Measurements from ENCODE around the gene GPBP1. TPM values are rescaled to one million over a fixed set of nuclear protein-coding genes. Genes with fewer than 3 reads are reported as not detected.
"Not testable (repeated sequence)": the region's sequence is repeated elsewhere in the genome, so short reads cannot be mapped to it uniquely, and the experiment has no call there.

Gene GPBP1
- total and polyA plus RNA-seq, 2 experiments from 2014 or later = 49.0 to 86.1 TPM

GRCh38 chr5:57175551-57176309, 1.9 kb downstream of the GPBP1 start:
- Histone ChIP-seq H3K4me3 (peak overlapping the region; percentile 66), H2AFZ (no peak overlapping the region), H3K79me2 (peaks cover 69% of the 10 kb centered on the region), H3K9me2 (replicated peaks; ENCODE audit: insufficient read depth) (no peaks in the 10 kb centered on the region), H3K27me3 (no peaks in the 10 kb centered on the region), H3K4me2 (peak overlapping the region; percentile 84), H3K27ac (peak overlapping the region; percentile 99), H3K36me3 (replicated peaks; ENCODE audit: insufficient read depth, low read depth) (no peaks in the 10 kb centered on the region), H4K20me1 (ENCODE audit: insufficient read depth, poor library complexity, severe bottlenecking) (peaks cover 60% of the 10 kb centered on the region), H3K9me3 (ENCODE audit: low read depth) (no peaks in the 10 kb centered on the region), H3K4me1 (ENCODE audit: insufficient read depth) (peaks cover 8% of the 10 kb centered on the region)
- 10% methylated on average over 11 of the region's 11 CpGs for WGBS (ENCODE audit: low lambda C conversion rate, missing lambda C conversion rate)
- peak; percentile 37 for DNase-seq (ENCODE audit: low spot score)
- no peak for TF ChIP-seq EZH2phosphoT487 (IDR thresholded peaks at IDR 0.05; ENCODE audit: low read depth, severe bottlenecking, unreplicated experiment)
- no peak for TF ChIP-seq EZH2 (IDR thresholded peaks at IDR 0.05; ENCODE audit: borderline replicate concordance)
- no peak for TF ChIP-seq CTCF (IDR thresholded peaks at IDR 0.05; ENCODE audit: poor library complexity)

DNA sequence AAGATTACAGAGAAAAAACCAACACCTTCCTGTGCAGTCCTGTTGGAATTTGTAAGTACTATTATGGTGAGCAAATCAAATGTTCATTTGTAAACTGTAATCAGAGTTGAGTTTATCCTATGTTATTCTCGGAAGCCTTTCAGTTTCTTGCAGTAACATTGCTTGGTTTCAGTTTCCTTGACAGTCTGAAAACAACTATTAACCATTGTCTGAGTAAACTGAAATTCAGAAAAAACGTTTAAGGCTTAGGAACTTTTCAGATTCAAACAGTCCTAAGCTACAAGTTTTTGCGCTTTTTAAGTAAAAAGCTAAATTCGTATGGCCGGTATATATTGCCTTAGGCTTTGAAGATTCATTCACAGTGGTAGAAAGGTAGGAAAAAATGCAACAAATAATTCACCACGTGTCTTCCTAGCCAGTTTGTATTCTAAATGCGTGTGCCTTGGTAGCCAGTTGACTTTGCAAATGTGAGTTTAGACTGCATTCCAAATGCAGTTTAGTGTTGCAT, 2.5 kb downstream of the GPBP1 start:
- H3K9me2 ChIP-seq (replicated peaks; ENCODE audit: insufficient read depth) = no peaks in the 10 kb centered on the region
- peaks cover 67% of the 10 kb centered on the region for H4K20me1 ChIP-seq (ENCODE audit: insufficient read depth, poor library complexity, severe bottlenecking)
- H3K4me2 ChIP-seq = peak overlapping the region; percentile 84
- H3K36me3 ChIP-seq (replicated peaks; ENCODE audit: insufficient read depth, low read depth) = no peaks in the 10 kb centered on the region
- no peak overlapping the region for H2AFZ ChIP-seq
- H3K4me1 ChIP-seq (ENCODE audit: insufficient read depth) = peaks cover 8% of the 10 kb centered on the region
- WGBS (ENCODE audit: low lambda C conversion rate, missing lambda C conversion rate) = 12% methylated on average over 7 of the region's 7 CpGs
- peaks cover 75% of the 10 kb centered on the region for H3K79me2 ChIP-seq
- TF ChIP-seq EZH2phosphoT487 (IDR thresholded peaks at IDR 0.05; ENCODE audit: low read depth, severe bottlenecking, unreplicated experiment) (no peak), CTCF (IDR thresholded peaks at IDR 0.05; ENCODE audit: poor library complexity) (no peak), EZH2 (IDR thresholded peaks at IDR 0.05; ENCODE audit: borderline replicate concordance) (no peak)
- DNase-seq (ENCODE audit: low spot score) = no peak
- peak overlapping the region; percentile 66 for H3K4me3 ChIP-seq
- no peaks in the 10 kb centered on the region for H3K9me3 ChIP-seq (ENCODE audit: low read depth)
- peak overlapping the region; percentile 99 for H3K27ac ChIP-seq
- H3K27me3 ChIP-seq = no peaks in the 10 kb centered on the region

DNA sequence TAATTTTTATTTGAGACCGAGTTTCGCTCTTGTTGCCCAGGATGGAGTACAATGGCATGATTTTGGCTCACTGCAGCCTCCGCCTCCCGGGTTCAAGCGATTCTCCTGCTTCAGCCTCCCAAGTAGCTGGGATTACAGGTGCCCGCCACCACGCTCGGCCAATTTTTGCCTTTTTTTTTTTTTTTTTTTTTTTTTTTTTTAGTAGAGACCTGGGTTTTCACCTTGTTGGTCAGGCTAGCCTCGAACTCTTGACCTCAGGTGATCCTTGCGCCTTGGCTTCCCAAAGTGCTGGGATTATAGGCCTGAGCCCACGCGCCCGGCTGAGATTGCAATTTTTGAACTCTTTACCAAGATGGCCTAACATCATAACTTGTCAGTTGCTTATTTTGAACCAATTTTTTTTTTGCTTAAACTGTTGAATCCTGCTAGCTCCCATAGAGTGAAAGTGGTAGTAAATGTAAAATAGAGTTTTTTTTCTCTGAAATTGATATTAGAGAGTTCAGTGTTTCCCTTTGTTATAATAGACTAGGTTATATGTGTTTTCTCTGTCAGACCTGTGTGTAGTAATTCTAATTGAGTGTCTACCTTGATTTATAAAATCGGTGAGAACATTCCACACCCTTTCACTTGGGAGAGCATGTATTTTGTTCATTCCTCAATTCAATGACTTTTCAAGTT, 3.8 kb downstream of the GPBP1 start:
- H3K4me1 ChIP-seq (ENCODE audit: insufficient read depth) = peaks cover 8% of the 10 kb centered on the region
- no peaks in the 10 kb centered on the region for H3K9me3 ChIP-seq (ENCODE audit: low read depth)
- peak overlapping the region; percentile 84 for H3K4me2 ChIP-seq
- TF ChIP-seq EZH2phosphoT487 (IDR thresholded peaks at IDR 0.05; ENCODE audit: low read depth, severe bottlenecking, unreplicated experiment) = no peak
- TF ChIP-seq CTCF (IDR thresholded peaks at IDR 0.05; ENCODE audit: poor library complexity) = no peak
- TF ChIP-seq EZH2 (IDR thresholded peaks at IDR 0.05; ENCODE audit: borderline replicate concordance) = no peak
- H2AFZ ChIP-seq = no peak overlapping the region
- no peaks in the 10 kb centered on the region for H3K9me2 ChIP-seq (replicated peaks; ENCODE audit: insufficient read depth)
- no peaks in the 10 kb centered on the region for H3K27me3 ChIP-seq
- H3K36me3 ChIP-seq (replicated peaks; ENCODE audit: insufficient read depth, low read depth) = no peaks in the 10 kb centered on the region
- no peak overlapping the region for H3K27ac ChIP-seq
- WGBS (ENCODE audit: low lambda C conversion rate, missing lambda C conversion rate) = 91% methylated on average over 14 of the region's 14 CpGs
- H3K79me2 ChIP-seq = peaks cover 86% of the 10 kb centered on the region
- H4K20me1 ChIP-seq (ENCODE audit: insufficient read depth, poor library complexity, severe bottlenecking) = peaks cover 79% of the 10 kb centered on the region
- H3K4me3 ChIP-seq = peak overlapping the region; percentile 66
- DNase-seq (ENCODE audit: low spot score) = no peak

DNA sequence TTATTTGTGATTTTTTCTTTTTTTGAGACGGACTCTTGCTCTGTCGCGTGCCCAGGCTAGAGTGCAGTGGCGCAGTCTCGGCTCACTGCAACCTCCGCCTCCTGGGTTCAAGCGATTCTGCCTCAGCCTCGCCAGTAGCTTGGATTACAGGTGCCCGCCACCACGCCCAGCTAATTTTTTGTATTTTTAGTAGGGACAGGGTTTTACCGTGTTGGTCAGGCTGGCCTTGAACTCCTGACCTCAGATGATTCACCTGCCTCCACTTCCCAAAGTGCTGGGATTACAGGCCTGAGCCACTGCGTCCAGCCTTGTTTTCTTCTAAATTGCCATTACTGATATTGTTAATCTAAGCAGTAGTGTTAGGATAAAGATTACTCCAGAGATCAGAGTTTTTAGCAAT, 4.4 kb downstream of the GPBP1 start:
- Histone ChIP-seq H3K4me2 (peak overlapping the region; percentile 84), H3K79me2 (peaks cover 92% of the 10 kb centered on the region), H3K4me3 (peak overlapping the region; percentile 1), H4K20me1 (ENCODE audit: insufficient read depth, poor library complexity, severe bottlenecking) (peaks cover 86% of the 10 kb centered on the region)
- not testable (repeated sequence) for H3K9me2 ChIP-seq (replicated peaks; ENCODE audit: insufficient read depth); DNase-seq (ENCODE audit: low spot score); H3K4me1 ChIP-seq (ENCODE audit: insufficient read depth); H3K27me3 ChIP-seq; H2AFZ ChIP-seq; H3K9me3 ChIP-seq (ENCODE audit: low read depth); H3K27ac ChIP-seq; H3K36me3 ChIP-seq (replicated peaks; ENCODE audit: insufficient read depth, low read depth)
- WGBS (ENCODE audit: low lambda C conversion rate, missing lambda C conversion rate) = 73% methylated on average over 12 of the region's 12 CpGs

Measured in hepatocyte (in vitro differentiated cells).